GM18951 (cell line): Measurements from ENCODE around the gene HOXD13.

ENCODE experiments used
- POLR2A ChIP-seq: IDR thresholded peaks from 4 replicates; pipeline ENCODE4 v1.6.1; 2011; ENCODE audit warnings: mild to moderate bottlenecking; ENCODE audit not compliant: insufficient read length, insufficient read depth; ENCODE audit errors: extremely low read depth
- in situ Hi-C: fragments of 300-500 bp; cut with MboI; formaldehyde crosslinking; loops from one replicate; pipeline ENCODE4 v1.12.0; 2022; ENCODE audit warnings: low sequenced_read_pairs, mixed read lengths, inconsistent platforms; ENCODE audit not compliant: unreplicated experiment

The HOXD13 gene

DNA sequence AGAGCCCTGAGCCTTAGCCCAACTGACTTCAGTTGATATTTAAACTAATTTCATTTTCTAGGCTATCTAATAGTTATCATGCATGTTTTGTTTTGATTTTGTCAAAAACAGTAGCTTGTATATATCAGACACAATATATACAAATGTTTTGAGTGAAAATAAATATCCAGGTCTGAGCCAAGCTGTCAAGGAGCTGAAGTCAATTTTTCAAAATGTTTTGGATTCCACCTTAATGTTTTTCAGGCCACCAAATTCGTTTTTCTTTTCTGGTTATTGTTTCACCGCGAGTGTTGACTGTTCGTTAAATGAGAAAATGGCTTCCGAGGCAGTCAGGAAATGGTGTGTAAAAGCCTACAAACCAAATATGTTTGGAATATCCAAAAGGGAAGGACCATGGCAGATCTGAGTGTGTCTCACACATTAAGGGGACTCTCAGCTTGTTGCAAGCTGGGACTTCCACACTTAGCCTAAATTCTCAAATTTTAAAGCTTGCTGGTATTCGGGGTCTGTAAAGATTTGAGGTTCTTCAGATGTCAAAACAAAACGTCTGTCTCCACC is 9.9 kb downstream of the HOXD13 start:
- no peak for TF ChIP-seq POLR2A
- in situ Hi-C loops, result no loop called here

DNA sequence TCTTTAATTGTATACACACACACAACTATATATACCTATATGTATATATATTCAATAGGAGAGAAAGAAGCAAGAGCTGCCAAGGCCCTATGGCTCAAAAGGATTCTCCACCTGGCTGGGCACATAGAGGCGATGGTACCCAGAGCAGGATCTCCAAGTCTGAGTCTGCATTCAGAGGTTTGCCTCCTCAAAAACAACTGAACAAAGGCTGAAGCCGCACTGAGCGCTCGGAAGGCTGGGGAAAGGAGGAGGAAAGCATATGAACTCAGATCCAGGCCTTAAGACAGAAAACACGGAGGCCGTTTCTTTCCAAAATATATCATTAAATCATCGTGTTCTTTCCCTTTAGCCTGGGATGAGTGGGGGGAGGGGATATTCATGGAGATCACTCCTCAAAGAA is 10.7 kb downstream of the HOXD13 start:
- in situ Hi-C loops, result no loop called here
- TF ChIP-seq POLR2A, result no peak

DNA sequence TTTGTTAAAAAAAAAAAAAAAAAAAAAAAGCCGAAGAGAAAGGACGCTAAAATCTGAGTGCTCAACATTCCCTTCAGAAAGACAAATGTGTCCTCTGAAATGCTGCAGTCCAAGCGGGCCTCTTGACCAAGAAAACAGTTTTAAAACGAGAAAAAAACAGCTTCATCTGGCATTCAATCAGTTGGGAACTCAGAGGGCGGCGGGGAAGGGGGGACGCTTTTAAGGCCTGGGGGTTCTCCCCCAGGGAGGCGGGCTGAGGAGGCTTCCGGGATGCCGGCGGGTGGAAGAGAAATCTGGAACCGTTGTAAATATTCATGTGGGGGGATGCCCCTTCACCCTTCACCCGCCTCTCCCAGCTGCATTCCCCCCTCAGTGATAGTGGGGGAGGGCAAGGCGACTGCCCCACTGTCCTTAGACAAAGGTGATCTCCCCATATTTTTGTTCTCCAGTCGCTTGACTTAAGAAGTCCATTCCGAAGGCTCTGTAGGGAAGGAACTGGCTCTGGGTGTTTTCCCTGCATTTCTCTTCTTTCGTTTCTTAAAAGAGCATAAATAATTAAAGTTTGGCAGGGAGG is 11.3 kb downstream of the HOXD13 start:
- in situ Hi-C loops, result no loop called here
- TF ChIP-seq POLR2A, result no peak

DNA sequence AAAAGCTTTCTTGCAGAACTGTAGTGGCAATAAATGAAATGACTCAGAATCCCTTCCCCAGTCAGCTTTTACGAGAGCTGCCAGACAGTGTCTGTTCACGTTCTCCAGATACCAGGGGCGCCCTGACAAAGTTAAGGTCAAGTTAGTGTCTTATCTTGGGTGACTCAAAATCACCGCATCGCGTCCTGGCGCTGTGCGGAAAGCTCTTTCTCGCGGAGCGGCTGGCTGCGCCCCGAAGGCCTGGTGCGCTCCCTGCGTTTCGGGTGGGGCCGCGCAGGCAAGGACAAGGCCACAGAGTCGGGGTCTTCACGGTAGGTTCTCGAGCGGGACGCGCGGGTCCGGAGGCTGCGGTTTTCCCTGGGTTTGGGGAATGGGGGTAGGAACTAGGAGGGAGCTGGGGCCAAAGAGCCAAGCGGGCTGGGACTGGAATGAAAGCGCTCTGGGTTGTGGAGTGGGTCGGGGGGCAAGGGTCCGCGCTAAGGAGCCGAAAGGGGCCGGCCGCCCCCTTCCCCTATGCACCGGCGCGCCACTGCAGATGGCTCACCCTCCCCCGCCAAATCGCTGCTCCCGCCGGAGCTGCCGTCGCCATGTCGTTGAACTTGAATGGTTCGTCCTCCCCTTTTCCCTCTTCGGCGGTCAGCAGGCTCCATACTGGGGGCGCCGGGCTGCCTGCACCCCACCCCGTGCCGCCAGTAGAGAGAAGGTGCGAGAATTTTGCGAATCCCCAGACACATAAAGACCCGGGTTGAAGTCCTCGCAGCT is 12.0 kb downstream of the HOXD13 start:
- in situ Hi-C loops, result no loop called here
- no peak for TF ChIP-seq POLR2A

DNA sequence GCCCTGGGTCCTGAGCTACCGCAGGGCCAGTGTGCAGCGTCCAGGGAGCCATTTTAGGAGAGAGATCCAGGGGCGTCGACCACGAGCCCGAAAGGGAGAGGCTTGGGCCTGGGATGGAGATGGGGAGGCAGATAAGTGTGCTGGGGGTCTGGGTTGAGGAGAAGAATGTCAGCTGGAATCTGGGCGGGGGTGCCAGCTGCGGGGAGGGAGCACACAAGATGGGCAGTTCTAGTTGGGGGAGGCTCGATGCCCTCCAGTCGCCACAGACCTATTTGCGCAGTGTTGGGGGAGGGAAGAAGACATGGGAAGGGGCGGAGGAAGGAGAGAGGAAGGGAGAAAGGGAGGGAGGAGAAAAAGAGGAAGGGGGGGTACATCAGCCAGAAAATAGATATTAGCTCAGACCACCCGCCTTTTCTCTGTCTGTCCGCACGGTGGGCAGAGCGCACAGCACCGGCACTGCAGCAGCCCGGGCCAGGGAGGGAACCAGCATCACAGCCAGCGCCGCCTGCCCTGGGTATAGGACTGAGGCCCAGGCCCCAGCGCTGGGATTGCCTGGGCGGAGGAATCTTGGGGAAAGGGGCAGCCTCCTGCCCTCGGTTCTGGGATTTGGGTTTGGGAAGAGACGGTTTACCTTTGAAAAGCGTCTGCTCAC is 12.7 kb downstream of the HOXD13 start:
- no peak for TF ChIP-seq POLR2A

DNA sequence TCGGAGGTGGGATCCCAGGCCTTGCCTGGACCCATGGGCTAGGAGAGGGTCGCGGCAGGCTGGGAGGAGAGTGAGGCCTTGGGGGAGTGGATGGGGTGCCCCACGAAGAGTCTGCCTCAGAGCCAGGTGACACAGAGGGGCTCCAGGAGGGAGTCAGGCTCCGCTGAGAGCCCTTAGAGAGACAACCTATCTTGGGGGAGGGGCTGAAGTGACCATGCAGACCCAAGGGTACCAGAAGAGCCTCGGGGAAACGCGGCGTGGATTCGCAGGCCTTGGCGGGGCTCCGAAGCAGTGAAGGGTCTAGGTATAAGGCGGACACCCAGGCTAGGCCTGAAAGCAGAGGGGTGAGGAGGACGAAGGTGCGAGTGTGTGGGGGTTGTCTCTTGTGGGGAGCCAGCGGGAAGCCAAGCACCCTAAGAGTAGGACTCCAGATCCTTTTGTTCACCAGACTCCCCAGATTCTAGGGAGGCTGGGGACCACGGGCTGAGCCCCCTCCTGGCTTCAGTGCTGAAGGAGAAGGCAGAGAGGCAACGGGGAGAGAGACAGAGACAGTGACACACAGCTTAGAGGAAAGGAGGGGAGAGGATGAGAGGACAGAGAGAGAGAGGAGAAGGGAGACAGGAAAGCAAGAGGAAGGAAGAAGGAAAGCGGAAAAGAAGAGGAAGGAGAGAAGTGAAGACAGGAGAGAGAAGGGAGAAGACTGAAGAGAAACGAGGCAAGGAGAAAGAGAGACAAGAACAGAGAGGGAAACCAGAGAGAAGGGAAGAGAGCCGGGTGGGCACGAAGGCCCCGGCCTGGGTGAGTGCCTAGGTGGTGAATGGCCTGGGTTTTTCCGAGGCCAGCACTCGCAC is 13.4 kb downstream of the HOXD13 start:
- TF ChIP-seq POLR2A, result no peak
- in situ Hi-C loops, result no loop called here

More for the DNA sequence above, 12.7 kb downstream of the HOXD13 start:
- in situ Hi-C loops, result no loop called here

DNA sequence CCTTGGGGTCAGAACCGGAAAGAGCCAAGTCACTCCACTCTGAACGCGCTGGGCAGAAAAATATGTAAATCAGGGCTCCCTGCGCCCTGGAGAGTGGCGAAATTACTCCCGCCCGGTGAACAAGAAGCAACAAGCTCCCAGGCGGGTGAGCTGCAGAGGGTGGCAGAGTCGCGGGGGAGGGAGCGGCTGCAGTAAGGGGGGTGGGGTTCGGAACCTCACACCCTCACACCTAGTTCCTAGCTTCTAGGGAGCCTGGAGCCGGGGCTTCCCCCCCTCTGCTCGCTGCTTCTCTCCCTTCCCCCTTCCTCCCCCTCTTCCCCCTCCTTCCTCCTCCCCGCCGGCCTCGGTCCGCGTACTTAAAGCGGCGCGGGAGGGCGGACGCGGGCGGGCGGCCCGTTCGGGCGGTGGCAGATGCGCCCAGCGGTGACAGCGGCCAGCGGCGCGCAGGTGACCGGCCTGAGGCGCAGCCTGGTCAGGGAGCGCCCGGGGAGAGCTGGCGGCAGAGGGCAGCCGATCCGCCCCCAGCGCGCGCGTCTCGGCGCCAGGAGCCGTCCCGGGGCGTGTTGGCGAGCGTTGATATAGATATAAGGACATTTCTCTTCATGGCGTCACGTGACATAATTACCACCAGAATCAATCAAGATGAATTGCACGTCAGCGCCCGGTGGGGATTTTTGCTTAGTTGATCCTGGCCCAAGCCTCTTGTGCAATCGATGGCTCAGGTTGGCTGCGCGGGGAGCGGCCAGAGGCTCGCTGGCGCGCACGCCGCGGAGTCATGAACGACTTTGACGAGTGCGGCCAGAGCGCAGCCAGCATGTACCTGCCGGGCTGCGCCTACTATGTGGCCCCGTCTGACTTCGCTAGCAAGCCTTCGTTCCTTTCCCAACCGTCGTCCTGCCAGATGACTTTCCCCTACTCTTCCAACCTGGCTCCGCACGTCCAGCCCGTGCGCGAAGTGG is 14.3 kb downstream of the HOXD13 start, which contains the start of gene HOXD11:
HOXD11 (plus strand) TSS at position 700 of the 959 bp plus-strand sequence; CDS start at position 776, 76 bp downstream.
- in situ Hi-C loops, result no loop called here
- no peak for TF ChIP-seq POLR2A

DNA sequence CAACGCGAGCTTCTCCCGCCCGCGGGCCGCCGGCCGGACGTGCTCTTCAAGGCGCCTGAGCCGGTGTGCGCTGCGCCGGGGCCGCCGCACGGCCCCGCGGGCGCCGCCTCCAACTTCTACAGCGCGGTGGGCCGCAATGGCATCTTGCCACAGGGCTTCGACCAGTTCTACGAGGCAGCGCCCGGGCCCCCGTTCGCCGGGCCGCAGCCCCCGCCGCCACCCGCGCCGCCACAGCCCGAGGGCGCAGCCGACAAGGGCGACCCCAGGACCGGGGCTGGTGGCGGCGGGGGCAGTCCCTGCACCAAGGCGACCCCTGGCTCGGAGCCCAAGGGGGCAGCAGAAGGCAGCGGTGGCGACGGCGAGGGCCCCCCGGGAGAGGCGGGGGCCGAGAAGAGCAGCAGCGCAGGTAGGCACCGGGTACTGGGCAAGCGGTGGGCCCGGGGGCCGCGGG is 15.2 kb downstream of the HOXD13 start:
- in situ Hi-C loops, result no loop called here
- no peak for TF ChIP-seq POLR2A

DNA sequence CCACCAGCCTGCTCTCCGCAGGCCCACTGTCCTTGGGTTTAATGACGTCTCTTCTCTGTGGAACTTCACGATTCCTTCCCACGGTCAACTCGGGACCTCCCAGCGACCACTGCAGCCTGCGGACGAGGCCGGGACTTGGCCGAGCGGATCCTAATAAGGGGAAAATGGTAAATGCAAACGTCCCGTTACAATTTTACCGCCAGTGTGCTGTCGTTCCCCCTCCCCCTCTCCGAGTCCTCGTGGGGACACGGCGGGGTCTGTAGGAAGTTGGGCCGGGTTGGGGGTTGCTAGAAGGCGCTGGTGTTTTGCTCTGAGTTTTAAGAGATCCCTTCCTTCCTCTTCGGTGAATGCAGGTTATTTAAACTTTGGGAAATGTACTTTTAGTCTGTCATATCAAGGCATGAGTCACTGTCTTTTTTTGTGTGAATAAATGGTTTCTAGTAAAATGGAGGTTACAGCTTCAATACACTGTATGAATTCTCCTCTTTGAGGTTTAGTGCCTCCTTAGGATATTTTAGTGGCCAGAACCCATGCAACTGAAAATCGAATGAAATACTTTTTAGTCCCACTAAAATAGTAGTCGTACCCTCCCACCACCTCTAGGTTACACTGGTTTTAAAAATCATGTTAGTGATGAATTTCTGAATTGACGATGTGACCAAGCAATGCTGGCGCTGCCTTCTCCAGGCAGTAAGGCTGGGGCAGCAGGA is 16.8 kb downstream of the HOXD13 start:
- in situ Hi-C loops, result no loop called here
- TF ChIP-seq POLR2A, result no peak

DNA sequence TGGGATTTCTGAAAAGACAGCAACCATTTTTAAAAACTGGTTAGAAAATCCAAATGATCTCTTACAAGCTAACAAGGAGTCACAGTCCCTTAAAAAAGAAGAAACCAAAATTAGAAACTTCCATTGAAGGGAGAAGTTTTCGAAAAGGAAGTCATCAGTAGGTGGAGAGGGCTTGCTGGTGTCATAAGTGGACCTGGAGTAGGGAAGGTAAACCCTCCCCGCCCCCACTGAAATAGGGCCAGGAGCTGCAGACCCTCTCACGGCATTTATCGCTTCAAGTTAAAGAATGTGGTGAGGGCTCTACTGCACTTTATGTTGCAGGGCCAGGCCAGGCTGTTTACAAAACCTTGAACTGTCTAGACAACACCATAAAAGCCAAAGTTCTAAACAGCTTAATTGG is 17.4 kb downstream of the HOXD13 start:
- in situ Hi-C loops, result no loop called here
- no peak for TF ChIP-seq POLR2A
